Fibroblast of the aortic adventitia (primary cell): Measurements from ENCODE around the gene MAP3K9. TPM values are rescaled to one million over a fixed set of nuclear protein-coding genes. Genes with fewer than 3 reads are reported as not detected.

Experiments used
- DNase-seq: peaks from one replicate; pipeline ENCODE4 v3.0.0-alpha.2; 2010; ENCODE audit warnings: low read depth
- H3K4me3 ChIP-seq: 2 replicates; pipeline ENCODE4 v1.5.1; 2011; ENCODE audit warnings: low read depth, mild to moderate bottlenecking, control low read depth, low read length, moderate library complexity
- CTCF ChIP-seq: IDR thresholded peaks from 2 replicates; pipeline ENCODE4 v1.5.1; 2011; ENCODE audit warnings: mild to moderate bottlenecking, low read length, control low read depth, inconsistent platforms; ENCODE audit not compliant: insufficient read depth
- total RNA-seq: library from RNA; depleted of rRNA; stranded (reverse); fragments of >200 nt; gene quantifications from 2 replicates; pipeline ENCODE4 v1.2.3, GENCODE V29; 2012; ENCODE audit warnings: low replicate concordance

Gene MAP3K9
- total RNA-seq, 1 donor: under 0.01 TPM

- TF ChIP-seq CTCF: no peak
- DNase-seq: no peak
- H3K4me3 ChIP-seq: no peak overlapping the region
Measured at GRCh38 chr14:70680748-70681147, 128.6 kb downstream of the MAP3K9 start.

- TF ChIP-seq CTCF: no peak
- H3K4me3 ChIP-seq: no peak overlapping the region
- DNase-seq: no peak
Measured at GRCh38 chr14:70677341-70677740, 132.0 kb downstream of the MAP3K9 start.

Other genes starting within 250 kb of the MAP3K9 start
- 19.7 and 39.6 TPM in 2 replicates for gene MED6, start 208.9 kb downstream of the MAP3K9 start, total RNA-seq
- 0.16 and 0.45 TPM in 2 replicates for gene TTC9, start 167.6 kb downstream of the MAP3K9 start, total RNA-seq
- gene PCNX1, start 97.9 kb upstream of the MAP3K9 start, total RNA-seq: 47.4 and 138 TPM in 2 replicates